ENCODE data around the gene GRIK3.

- no peak for TF ChIP-seq CTCF (conservative IDR thresholded peaks at IDR 0.05 in 1 of 2, IDR thresholded peaks at IDR 0.05 in 1 of 2; ENCODE audit: extremely low read depth in 1 of 2, insufficient read depth in 1 of 2, low read depth in 1 of 2, low read length in 2 of 2)
- no peak for TF ChIP-seq EZH2 (IDR thresholded peaks at IDR 0.05; ENCODE audit: borderline replicate concordance, low read length)
These were observed 265.7 kb downstream of the GRIK3 start for GRCh38 chr1:36768486-36769178.
